Nucleus accumbens (tissue), 56 donors: Measurements from ENCODE around the gene OR52E5.

Source experiments
- DNase-seq, 56 donors: peaks; one replicate each; lab custom pipeline; 2025; lab: John Stamatoyannopoulos, UW

Gene OR52E5

GRCh38 chr11:5932671-5933070, 39.7 kb downstream of the OR52E5 start:
- no peak for DNase-seq

DNA sequence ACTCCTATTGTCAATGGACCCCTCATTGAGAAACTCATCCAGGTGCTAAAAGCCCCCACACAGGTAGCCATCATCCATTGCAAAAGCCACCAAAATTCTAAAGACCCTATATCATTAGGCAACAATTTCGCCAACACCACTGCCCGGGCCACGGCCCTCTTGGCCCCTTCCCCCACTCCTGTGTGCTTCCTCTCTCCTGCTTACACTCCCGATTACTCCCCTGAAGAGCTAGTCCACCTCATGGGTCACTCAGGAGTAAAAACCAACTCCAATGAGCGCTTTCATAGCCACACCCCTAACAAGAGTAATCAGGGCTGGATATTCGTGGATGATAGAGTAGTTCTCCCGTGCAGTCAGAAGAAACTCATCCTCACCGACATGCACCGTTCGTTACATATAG, 40.1 kb downstream of the OR52E5 start:
- DNase-seq = no peak

GRCh38 chr11:5937868-5938602, 45.0 kb downstream of the OR52E5 start:
- DNase-seq = no peak

DNA sequence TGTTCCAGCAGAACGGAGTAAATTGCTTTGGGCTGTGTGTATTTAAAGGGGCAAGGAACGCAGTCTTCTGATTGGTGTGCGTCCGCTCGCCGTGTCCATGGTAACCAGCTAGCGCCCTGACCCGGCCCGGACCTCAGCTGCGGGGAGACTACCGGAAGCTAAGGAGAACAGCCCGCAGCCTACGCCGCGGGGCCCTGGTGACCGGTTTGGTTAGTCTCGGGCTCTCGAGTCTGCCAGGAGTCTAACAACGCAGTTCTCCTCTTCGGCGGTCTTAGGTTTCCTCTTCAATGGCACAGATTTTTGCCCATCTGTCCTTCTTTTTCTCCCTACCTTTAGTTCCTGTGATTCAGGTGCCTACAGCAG, 45.6 kb downstream of the OR52E5 start:
- no peak for DNase-seq

- no peak for DNase-seq
Measured at GRCh38 chr11:5940748-5941147, 47.7 kb downstream of the OR52E5 start.

- no peak for DNase-seq
Measured at GRCh38 chr11:5941951-5942350, 48.9 kb downstream of the OR52E5 start, which contains the start of gene OR56A3. Gene OR56A3 (plus strand): TSS chr11:5942251. CDS start chr11:5947347, 5,096 bp downstream.
